Endodermal cell (in vitro differentiated cells): ENCODE results near the gene TLL2. TPM values are rescaled to one million over a fixed set of nuclear protein-coding genes. Genes with fewer than 3 reads are reported as not detected.

ENCODE experiments used
- DNase-seq: peaks from one replicate; pipeline ENCODE4 v3.0.0-alpha.2; 2017
- H3K27ac ChIP-seq: 2 replicates; pipeline ENCODE4 v1.5.1; 2013; ENCODE audit warnings: mild to moderate bottlenecking, low read depth, low read length, moderate library complexity
- H3K27me3 ChIP-seq: 2 replicates; pipeline ENCODE4 v1.6.1; 2013; ENCODE audit warnings: mild to moderate bottlenecking, low read length, moderate library complexity; ENCODE audit not compliant: insufficient read depth, control insufficient read depth, poor library complexity, severe bottlenecking
- H3K36me3 ChIP-seq: 2 replicates; pipeline ENCODE4 v1.7.0; 2013; ENCODE audit warnings: mild to moderate bottlenecking, low read length, moderate library complexity; ENCODE audit not compliant: control insufficient read depth, insufficient read depth
- H3K4me1 ChIP-seq: one replicate; pipeline ENCODE4 v1.7.0; 2013; ENCODE audit warnings: low read length; ENCODE audit not compliant: control insufficient read depth, insufficient read depth
- H3K4me3 ChIP-seq: 2 replicates; pipeline ENCODE4 v1.5.1; 2013; ENCODE audit warnings: mild to moderate bottlenecking, low read length, moderate library complexity
- H3K9ac ChIP-seq: 2 replicates; pipeline ENCODE4 v1.6.1; 2013; ENCODE audit warnings: mild to moderate bottlenecking, low read length, moderate library complexity; ENCODE audit not compliant: poor library complexity, severe bottlenecking; ENCODE audit errors: extremely low read depth
- H3K9me3 ChIP-seq: 2 replicates; pipeline ENCODE4 v1.6.1; 2013; ENCODE audit warnings: mild to moderate bottlenecking, low read length, moderate library complexity; ENCODE audit not compliant: control insufficient read depth
- H3K27ac Mint-ChIP-seq: 2 replicates; pipeline ENCODE4 v1.8.0; 2020; ENCODE audit warnings: mixed read lengths
- H3K27me3 Mint-ChIP-seq: 2 replicates; pipeline ENCODE4 v1.8.0; 2021; ENCODE audit warnings: mild to moderate bottlenecking, mixed read lengths; ENCODE audit not compliant: insufficient read depth
- H3K36me3 Mint-ChIP-seq: 2 replicates; pipeline ENCODE4 v1.8.0; 2020; ENCODE audit warnings: low read depth, mixed read lengths
- H3K4me1 Mint-ChIP-seq: 2 replicates; pipeline ENCODE4 v1.8.0; 2020; ENCODE audit warnings: mixed read lengths
- H3K4me3 Mint-ChIP-seq: 2 replicates; pipeline ENCODE4 v1.8.0; 2020; ENCODE audit warnings: mild to moderate bottlenecking, moderate library complexity, mixed read lengths
- H3K9me3 Mint-ChIP-seq: 2 replicates; pipeline ENCODE4 v1.8.0; 2020; ENCODE audit warnings: mild to moderate bottlenecking, mixed read lengths
- WGBS, 2 experiments: methylation state at CpG; one replicate each; pipeline versions ENCODE4 v1.1.5 to v1.1.7; 2013; ENCODE audit warnings: missing lambda C conversion rate in 2 of 2, mixed read lengths in 1 of 2; ENCODE audit not compliant: insufficient coverage in 1 of 2, insufficient read length in 1 of 2; 5-methylcytosine and 5-hydroxymethylcytosine counted together
- total RNA-seq, 2 donors: library from RNA; stranded (reverse); fragmentation: NEBNext Ultra II Directional in 1 of 2; extraction: Animal tissue kit (Norgen Biotek cat#: 25700) in 1 of 2; gene quantifications; 2 replicates in 1 of 2; 3 replicates in 1 of 2; pipeline ENCODE4 v1.2.1, GENCODE V29; 2021
- TF ChIP-seq, protein P1 (sequence below): fragments of 200-600 bp; sonication (generic); conservative IDR thresholded peaks from 2 replicates; pipeline ENCODE4 v1.5.0; 2021; ENCODE audit warnings: antibody characterized with exemption, mild to moderate bottlenecking

TLL2 gene
- total RNA-seq, 2 donors from 2014 or later: 0.11 to 0.18 TPM

DNA sequence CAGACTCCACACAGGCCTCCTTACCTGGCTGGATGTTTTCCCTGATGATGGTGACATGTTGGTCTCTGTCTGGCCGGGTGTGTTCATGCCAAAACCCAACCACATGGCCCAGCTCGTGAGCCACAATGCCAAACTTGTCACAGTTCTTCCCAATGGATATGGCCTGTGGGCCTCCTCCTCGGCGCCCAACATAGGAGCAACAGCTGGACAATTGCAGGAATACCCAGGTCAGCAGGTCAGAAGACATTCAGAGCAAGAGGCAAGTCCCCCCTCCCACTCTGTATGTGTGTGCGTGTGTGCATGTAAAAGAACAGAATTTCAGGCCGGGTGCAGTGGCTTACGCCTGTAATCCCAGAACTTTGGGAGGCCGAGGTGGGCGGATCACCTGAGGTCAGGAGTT lies 91.2 kb downstream of the TLL2 start:
- H3K4me3 Mint-ChIP-seq: no peak overlapping the region
- TF ChIP-seq, protein P1, sequence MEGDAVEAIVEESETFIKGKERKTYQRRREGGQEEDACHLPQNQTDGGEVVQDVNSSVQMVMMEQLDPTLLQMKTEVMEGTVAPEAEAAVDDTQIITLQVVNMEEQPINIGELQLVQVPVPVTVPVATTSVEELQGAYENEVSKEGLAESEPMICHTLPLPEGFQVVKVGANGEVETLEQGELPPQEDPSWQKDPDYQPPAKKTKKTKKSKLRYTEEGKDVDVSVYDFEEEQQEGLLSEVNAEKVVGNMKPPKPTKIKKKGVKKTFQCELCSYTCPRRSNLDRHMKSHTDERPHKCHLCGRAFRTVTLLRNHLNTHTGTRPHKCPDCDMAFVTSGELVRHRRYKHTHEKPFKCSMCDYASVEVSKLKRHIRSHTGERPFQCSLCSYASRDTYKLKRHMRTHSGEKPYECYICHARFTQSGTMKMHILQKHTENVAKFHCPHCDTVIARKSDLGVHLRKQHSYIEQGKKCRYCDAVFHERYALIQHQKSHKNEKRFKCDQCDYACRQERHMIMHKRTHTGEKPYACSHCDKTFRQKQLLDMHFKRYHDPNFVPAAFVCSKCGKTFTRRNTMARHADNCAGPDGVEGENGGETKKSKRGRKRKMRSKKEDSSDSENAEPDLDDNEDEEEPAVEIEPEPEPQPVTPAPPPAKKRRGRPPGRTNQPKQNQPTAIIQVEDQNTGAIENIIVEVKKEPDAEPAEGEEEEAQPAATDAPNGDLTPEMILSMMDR: no peak
- H3K9me3 Mint-ChIP-seq: no peaks in the 10 kb centered on the region
- H3K27me3 Mint-ChIP-seq: no peaks in the 10 kb centered on the region
- H3K36me3 Mint-ChIP-seq: no peaks in the 10 kb centered on the region
- Histone ChIP-seq H3K36me3 (no peaks in the 10 kb centered on the region), H3K27me3 (no peaks in the 10 kb centered on the region), H3K9me3 (no peaks in the 10 kb centered on the region), H3K4me3 (no peak overlapping the region), H3K27ac (no peak overlapping the region), H3K4me1 (no peaks in the 10 kb centered on the region), H3K9ac (no peak overlapping the region)
- H3K4me1 Mint-ChIP-seq: no peaks in the 10 kb centered on the region
- DNase-seq: no peak
- no peak overlapping the region for H3K27ac Mint-ChIP-seq
- 93 to 94% methylated on average over 8 to 9 of the region's 9 CpGs for WGBS, 2 experiments

DNA sequence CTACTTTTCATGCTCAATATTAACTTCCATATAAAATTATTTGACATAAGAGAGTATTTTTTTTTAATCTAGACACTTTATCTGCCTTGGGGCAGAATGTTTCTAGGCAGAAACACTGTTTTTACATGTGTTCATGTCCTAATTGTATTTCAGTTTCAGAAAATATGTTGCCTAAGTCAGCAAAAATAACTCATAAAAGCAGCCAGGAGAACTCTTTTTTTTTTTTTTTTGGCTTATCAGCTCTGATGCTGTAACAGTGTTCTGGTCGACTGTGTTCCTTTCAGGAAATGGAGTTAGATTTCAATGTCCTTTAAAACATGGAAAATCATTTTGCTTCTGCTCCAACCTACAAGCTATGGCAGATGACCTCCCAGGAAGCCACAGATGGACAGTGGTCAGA lies 91.7 kb downstream of the TLL2 start:
- TF ChIP-seq, protein P1: no peak
- Histone ChIP-seq H3K27me3 (no peaks in the 10 kb centered on the region), H3K9ac (no peak overlapping the region), H3K4me3 (no peak overlapping the region), H3K9me3 (no peaks in the 10 kb centered on the region), H3K4me1 (no peaks in the 10 kb centered on the region), H3K27ac (no peak overlapping the region), H3K36me3 (no peaks in the 10 kb centered on the region)
- H3K36me3 Mint-ChIP-seq: no peaks in the 10 kb centered on the region
- no peaks in the 10 kb centered on the region for H3K27me3 Mint-ChIP-seq
- no peak overlapping the region for H3K4me3 Mint-ChIP-seq
- no peaks in the 10 kb centered on the region for H3K4me1 Mint-ChIP-seq
- no peak for DNase-seq
- no peaks in the 10 kb centered on the region for H3K9me3 Mint-ChIP-seq
- no peak overlapping the region for H3K27ac Mint-ChIP-seq
- 92% methylated on average over 1 of the region's 1 CpG; no CpG with 5 or more reads in 1 of the 2 experiments for WGBS, 2 experiments

DNA sequence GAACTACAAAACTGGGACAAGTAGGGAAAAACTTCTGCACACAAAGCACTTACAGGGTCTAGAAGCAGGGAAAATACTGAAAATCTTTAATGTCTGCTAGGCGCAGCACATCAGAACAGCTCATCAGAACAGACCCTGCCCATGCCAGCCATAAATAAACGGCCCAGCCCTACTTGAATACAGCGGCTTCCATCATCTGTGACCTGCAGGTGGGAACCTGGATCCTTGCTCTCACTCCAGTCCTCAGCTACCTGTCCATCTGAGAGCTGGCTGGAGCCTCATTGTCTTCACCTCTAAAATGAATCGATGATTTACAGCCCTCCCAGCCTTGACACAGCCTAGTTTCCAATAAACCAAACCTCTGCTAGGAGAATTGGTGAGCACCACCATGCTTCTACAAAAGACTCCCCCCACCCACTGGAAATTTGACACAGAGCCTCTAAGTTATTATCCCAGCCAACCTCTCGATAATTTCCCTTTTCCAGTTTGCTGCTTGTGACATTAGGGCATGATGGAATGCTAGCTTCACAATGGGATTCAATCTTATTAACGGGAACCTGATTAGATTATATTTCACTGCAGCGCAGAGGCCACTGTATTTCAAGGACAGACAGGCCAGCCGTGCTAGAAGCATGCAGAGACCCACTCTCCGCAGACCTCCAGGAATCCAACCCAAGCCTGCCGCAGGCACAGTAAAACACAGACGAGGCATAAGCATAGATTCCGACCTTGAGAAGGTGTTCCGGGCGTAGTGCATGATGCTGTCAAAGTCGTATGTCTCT lies 93.3 kb downstream of the TLL2 start:
- H3K27ac ChIP-seq: no peak overlapping the region
- H3K4me3 Mint-ChIP-seq: no peak overlapping the region

More for the DNA sequence above, 93.3 kb downstream of the TLL2 start:
- no peaks in the 10 kb centered on the region for H3K36me3 Mint-ChIP-seq
- no peak overlapping the region for H3K4me3 ChIP-seq
- TF ChIP-seq, protein P1: no peak
- no peak for DNase-seq
- peaks cover 2% of the 10 kb centered on the region for H3K4me1 Mint-ChIP-seq
- no peaks in the 10 kb centered on the region for H3K9me3 Mint-ChIP-seq
- no peaks in the 10 kb centered on the region for H3K27me3 Mint-ChIP-seq
- H3K4me1 ChIP-seq: peaks cover 6% of the 10 kb centered on the region
- H3K27me3 ChIP-seq: no peaks in the 10 kb centered on the region
- H3K36me3 ChIP-seq: no peaks in the 10 kb centered on the region
- H3K9me3 ChIP-seq: no peaks in the 10 kb centered on the region
- no peak overlapping the region for H3K9ac ChIP-seq
- no peak overlapping the region for H3K27ac Mint-ChIP-seq
- 92 to 97% methylated on average over 11 to 15 of the region's 15 CpGs for WGBS, 2 experiments
